ENCODE results near the gene TTC33.
A peak's percentile ranks its signal among the peaks of the same experiment; 100 is the strongest.

TTC33 gene

DNA sequence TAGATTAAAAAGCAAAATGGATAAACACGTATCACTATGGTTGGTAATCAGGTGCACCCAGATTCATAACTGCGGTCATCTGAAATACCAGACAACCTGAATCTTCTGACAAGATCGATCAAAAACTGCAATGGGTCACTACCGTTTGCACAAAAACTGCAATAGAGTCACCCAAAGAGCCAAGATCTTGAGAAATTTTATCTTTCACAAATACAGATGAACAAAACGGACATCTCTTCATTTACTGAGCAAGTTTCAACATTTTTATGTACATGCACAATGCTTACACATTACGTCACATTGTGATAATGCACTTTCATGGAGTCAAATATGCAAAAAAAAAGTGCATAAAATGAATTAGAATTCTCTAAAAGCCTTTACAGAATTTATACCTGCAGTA is 23.8 kb upstream of the TTC33 start:
- Histone ChIP-seq H3K4me1 (ENCODE audit: control insufficient read depth, insufficient read depth, low read length) (no peaks in the 10 kb centered on the region), H3K27ac (ENCODE audit: low read length) (no peak overlapping the region), H3K9me3 (ENCODE audit: control insufficient read depth, insufficient read depth, low read length) (no peaks in the 10 kb centered on the region), H3K36me3 (ENCODE audit: control insufficient read depth, insufficient read depth, low read length) (no peaks in the 10 kb centered on the region; the same call in 1 of the 2 replicates), H3K4me3 (ENCODE audit: low read length) (no peak overlapping the region), H3K27me3 (ENCODE audit: control insufficient read depth, insufficient read depth, low read length) (no peaks in the 10 kb centered on the region)
- WGBS (ENCODE audit: insufficient coverage, insufficient read length): no CpG with 5 or more reads among the region's 6 CpGs
- DNase-seq (ENCODE audit: low read depth, low spot score): no peak

GRCh38 chr5:40778133-40778532 is 22.4 kb upstream of the TTC33 start:
- no peak for DNase-seq (ENCODE audit: low read depth, low spot score)
- H3K36me3 ChIP-seq (ENCODE audit: control insufficient read depth, insufficient read depth, low read length): no peaks in the 10 kb centered on the region; the same call in 1 of the 2 replicates
- H3K27ac ChIP-seq (ENCODE audit: low read length): no peak overlapping the region
- H3K27me3 ChIP-seq (ENCODE audit: control insufficient read depth, insufficient read depth, low read length): no peaks in the 10 kb centered on the region
- H3K4me3 ChIP-seq (ENCODE audit: low read length): no peak overlapping the region
- no CpG with 5 or more reads among the region's 1 CpG for WGBS (ENCODE audit: insufficient coverage, insufficient read length)
- no peaks in the 10 kb centered on the region for H3K9me3 ChIP-seq (ENCODE audit: control insufficient read depth, insufficient read depth, low read length)
- no peaks in the 10 kb centered on the region for H3K4me1 ChIP-seq (ENCODE audit: control insufficient read depth, insufficient read depth, low read length)

GRCh38 chr5:40776658-40776977 is 20.9 kb upstream of the TTC33 start:
- Histone ChIP-seq H3K9me3 (ENCODE audit: control insufficient read depth, insufficient read depth, low read length) (no peaks in the 10 kb centered on the region), H3K4me3 (ENCODE audit: low read length) (no peak overlapping the region), H3K4me1 (ENCODE audit: control insufficient read depth, insufficient read depth, low read length) (no peaks in the 10 kb centered on the region), H3K27ac (ENCODE audit: low read length) (no peak overlapping the region), H3K27me3 (ENCODE audit: control insufficient read depth, insufficient read depth, low read length) (no peaks in the 10 kb centered on the region), H3K36me3 (ENCODE audit: control insufficient read depth, insufficient read depth, low read length) (no peaks in the 10 kb centered on the region; the same call in 1 of the 2 replicates)
- no CpG with 5 or more reads among the region's 1 CpG for WGBS (ENCODE audit: insufficient coverage, insufficient read length)
- DNase-seq (ENCODE audit: low read depth, low spot score): no peak

DNA sequence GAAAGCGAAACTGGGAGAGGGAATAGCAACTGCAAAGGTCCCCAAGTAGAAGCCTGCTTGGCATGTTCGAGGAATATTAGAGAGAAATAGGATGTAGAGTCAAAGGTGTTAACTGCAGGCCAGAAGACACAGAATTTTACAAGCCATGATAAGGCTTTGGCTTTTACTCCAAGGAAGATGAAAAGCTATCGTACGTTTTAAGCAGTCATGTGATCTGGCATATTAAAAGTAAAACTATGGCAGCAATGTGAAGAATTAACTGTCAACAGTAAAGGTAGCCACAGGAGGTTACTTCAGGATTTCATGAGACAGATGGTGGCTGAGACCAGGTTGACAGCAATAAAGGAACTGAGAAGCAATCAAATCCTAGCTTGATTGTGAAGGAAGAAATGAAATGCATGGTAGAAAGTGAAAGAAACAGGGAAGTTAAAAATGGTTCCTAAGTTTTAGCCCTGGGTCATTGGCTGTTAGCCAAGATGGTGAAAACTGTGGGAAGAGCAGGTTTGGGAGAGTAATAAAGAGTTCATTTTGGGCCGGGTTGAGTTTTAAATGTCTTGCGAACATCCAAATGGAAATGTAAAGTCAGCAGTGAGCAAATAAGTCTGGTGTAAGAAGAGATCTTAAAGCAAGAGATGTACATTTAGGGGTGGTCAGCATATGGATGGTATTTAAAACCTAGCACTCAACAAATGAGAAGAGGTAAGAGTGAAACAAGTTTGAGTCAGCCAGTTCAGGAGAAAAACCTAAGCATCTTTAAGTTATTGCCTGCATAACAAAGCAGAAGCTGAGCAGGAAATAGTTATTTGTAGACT is 20.3 kb upstream of the TTC33 start:
- H3K36me3 ChIP-seq (ENCODE audit: control insufficient read depth, insufficient read depth, low read length): no peaks in the 10 kb centered on the region; the same call in 1 of the 2 replicates
- H3K4me1 ChIP-seq (ENCODE audit: control insufficient read depth, insufficient read depth, low read length): no peaks in the 10 kb centered on the region
- DNase-seq (ENCODE audit: low read depth, low spot score): no peak

DNA sequence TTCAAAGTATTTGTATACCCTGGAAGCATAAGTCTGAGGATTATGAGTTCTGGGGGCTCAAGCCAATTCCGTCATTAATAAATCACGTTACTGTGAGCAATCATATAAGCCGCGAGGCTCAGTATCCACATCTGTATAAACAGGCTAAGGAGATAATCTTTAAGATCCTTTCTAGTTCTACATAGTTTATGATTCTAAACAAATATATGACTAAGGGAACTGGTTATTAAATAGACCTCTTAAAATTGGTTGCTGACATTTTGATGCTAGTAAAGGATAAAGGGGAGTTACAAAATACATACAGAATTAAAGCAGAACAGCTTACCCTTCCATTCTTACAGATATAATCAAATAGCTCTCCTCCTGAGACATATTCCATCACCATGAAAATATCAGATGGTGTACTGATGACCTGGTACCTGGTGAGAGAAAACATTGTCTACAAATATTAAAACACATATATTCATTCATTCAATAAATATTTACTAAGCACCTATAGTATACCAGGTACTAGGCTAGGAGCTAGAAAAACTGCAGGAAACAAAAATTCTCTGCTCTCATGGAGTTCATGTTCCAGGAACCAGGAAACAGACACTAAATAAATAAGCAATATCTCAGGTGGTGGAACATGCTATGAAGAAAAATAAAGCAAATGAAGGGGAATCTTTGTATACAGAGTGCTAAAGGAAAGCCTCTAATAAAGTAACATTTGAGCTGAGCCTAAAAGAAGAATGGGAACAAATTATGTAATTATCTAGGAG is 19.5 kb upstream of the TTC33 start:
- Histone ChIP-seq H3K4me3 (ENCODE audit: low read length) (no peak overlapping the region), H3K27ac (ENCODE audit: low read length) (no peak overlapping the region), H3K9me3 (ENCODE audit: control insufficient read depth, insufficient read depth, low read length) (no peaks in the 10 kb centered on the region), H3K27me3 (ENCODE audit: control insufficient read depth, insufficient read depth, low read length) (no peaks in the 10 kb centered on the region), H3K36me3 (ENCODE audit: control insufficient read depth, insufficient read depth, low read length) (no peaks in the 10 kb centered on the region; the same call in 1 of the 2 replicates), H3K4me1 (ENCODE audit: control insufficient read depth, insufficient read depth, low read length) (no peaks in the 10 kb centered on the region)
- no peak for DNase-seq (ENCODE audit: low read depth, low spot score)
- no CpG with 5 or more reads among the region's 4 CpGs for WGBS (ENCODE audit: insufficient coverage, insufficient read length)

More for the DNA sequence above, 20.3 kb upstream of the TTC33 start:
- WGBS (ENCODE audit: insufficient coverage, insufficient read length): no CpG with 5 or more reads among the region's 6 CpGs
- Histone ChIP-seq H3K27ac (ENCODE audit: low read length) (no peak overlapping the region), H3K9me3 (ENCODE audit: control insufficient read depth, insufficient read depth, low read length) (no peaks in the 10 kb centered on the region), H3K27me3 (ENCODE audit: control insufficient read depth, insufficient read depth, low read length) (no peaks in the 10 kb centered on the region), H3K4me3 (ENCODE audit: low read length) (no peak overlapping the region)

- Histone ChIP-seq H3K36me3 (ENCODE audit: control insufficient read depth, insufficient read depth, low read length) (no peaks in the 10 kb centered on the region; the same call in 1 of the 2 replicates), H3K4me1 (ENCODE audit: control insufficient read depth, insufficient read depth, low read length) (no peaks in the 10 kb centered on the region), H3K4me3 (ENCODE audit: low read length) (no peak overlapping the region), H3K27ac (ENCODE audit: low read length) (no peak overlapping the region), H3K27me3 (ENCODE audit: control insufficient read depth, insufficient read depth, low read length) (no peaks in the 10 kb centered on the region), H3K9me3 (ENCODE audit: control insufficient read depth, insufficient read depth, low read length) (no peaks in the 10 kb centered on the region)
- no peak for DNase-seq (ENCODE audit: low read depth, low spot score)
- no CpG with 5 or more reads among the region's 1 CpG for WGBS (ENCODE audit: insufficient coverage, insufficient read length)
Measured at GRCh38 chr5:40774623-40775022, 18.9 kb upstream of the TTC33 start.

DNA sequence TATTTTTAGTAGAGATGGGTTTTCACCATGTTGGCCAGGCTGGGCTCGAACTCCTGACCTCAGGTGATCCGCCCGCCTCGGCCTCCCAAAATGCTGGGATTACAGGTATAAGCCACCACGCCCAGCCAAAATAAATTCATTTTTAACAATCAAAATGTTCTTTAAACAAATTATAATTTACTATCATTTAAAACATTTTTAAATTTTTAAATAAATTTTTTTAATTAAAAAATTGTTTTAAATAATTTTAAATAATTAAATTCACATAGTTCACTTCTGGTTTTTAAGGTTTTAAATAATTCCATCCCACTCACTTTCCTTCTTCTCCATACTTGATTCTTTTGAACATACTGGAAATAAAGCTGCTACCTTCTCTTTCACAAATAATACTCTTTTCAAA is 15.0 kb upstream of the TTC33 start:
- H3K9me3 ChIP-seq (ENCODE audit: control insufficient read depth, insufficient read depth, low read length): no peaks in the 10 kb centered on the region
- no peak for DNase-seq (ENCODE audit: low read depth, low spot score)
- H3K27ac ChIP-seq (ENCODE audit: low read length): no peak overlapping the region
- WGBS (ENCODE audit: insufficient coverage, insufficient read length): no CpG with 5 or more reads among the region's 5 CpGs
- no peak overlapping the region for H3K4me3 ChIP-seq (ENCODE audit: low read length)
- no peaks in the 10 kb centered on the region for H3K36me3 ChIP-seq (ENCODE audit: control insufficient read depth, insufficient read depth, low read length)
- H3K27me3 ChIP-seq (ENCODE audit: control insufficient read depth, insufficient read depth, low read length): no peaks in the 10 kb centered on the region
- H3K4me1 ChIP-seq (ENCODE audit: control insufficient read depth, insufficient read depth, low read length): no peaks in the 10 kb centered on the region

GRCh38 chr5:40762705-40763104 is 6.9 kb upstream of the TTC33 start:
- Histone ChIP-seq H3K4me1 (ENCODE audit: control insufficient read depth, insufficient read depth, low read length) (no peaks in the 10 kb centered on the region), H3K36me3 (ENCODE audit: control insufficient read depth, insufficient read depth, low read length) (no peaks in the 10 kb centered on the region; the same call in 1 of the 2 replicates), H3K27ac (ENCODE audit: low read length) (no peak overlapping the region), H3K27me3 (ENCODE audit: control insufficient read depth, insufficient read depth, low read length) (no peaks in the 10 kb centered on the region), H3K4me3 (ENCODE audit: low read length) (no peak overlapping the region), H3K9me3 (ENCODE audit: control insufficient read depth, insufficient read depth, low read length) (no peaks in the 10 kb centered on the region)
- no peak for DNase-seq (ENCODE audit: low read depth, low spot score)
- WGBS (ENCODE audit: insufficient coverage, insufficient read length): no CpG with 5 or more reads among the region's 2 CpGs

DNA sequence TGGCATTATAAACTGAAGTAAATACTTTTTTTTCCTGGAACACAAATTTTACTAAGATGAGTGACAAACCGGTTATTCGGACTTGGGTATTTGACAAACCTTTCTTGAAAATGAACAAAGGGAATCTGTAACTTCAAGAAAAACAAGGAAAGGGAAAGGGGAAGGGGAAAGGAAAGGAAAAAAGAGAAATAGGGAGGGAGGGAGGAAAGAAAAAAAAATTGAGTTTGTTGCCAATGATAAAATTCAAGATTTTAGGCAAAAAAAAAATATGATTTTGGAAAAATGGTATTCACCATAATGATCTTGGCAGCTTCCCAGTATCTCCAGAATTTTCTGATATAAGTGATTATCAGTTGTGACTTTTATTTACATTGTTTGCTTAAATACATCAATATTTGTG is 1.6 kb upstream of the TTC33 start:
- no CpG with 5 or more reads among the region's 2 CpGs for WGBS (ENCODE audit: insufficient coverage, insufficient read length)
- no peak for DNase-seq (ENCODE audit: low read depth, low spot score)
- H3K36me3 ChIP-seq (ENCODE audit: control insufficient read depth, insufficient read depth, low read length): no peaks in the 10 kb centered on the region
- no peak overlapping the region for H3K4me3 ChIP-seq (ENCODE audit: low read length)
- H3K27ac ChIP-seq (ENCODE audit: low read length): no peak overlapping the region
- H3K9me3 ChIP-seq (ENCODE audit: control insufficient read depth, insufficient read depth, low read length): no peaks in the 10 kb centered on the region
- no peaks in the 10 kb centered on the region for H3K4me1 ChIP-seq (ENCODE audit: control insufficient read depth, insufficient read depth, low read length)
- H3K27me3 ChIP-seq (ENCODE audit: control insufficient read depth, insufficient read depth, low read length): no peaks in the 10 kb centered on the region

GRCh38 chr5:40755093-40755406 is 711 bp downstream of the TTC33 start:
- DNase-seq (ENCODE audit: low read depth, low spot score): no peak
- WGBS (ENCODE audit: insufficient coverage, insufficient read length): no CpG with 5 or more reads among the region's 11 CpGs

More at GRCh38 chr5:40755093-40755406, 711 bp downstream of the TTC33 start:
- H3K36me3 ChIP-seq (ENCODE audit: control insufficient read depth, insufficient read depth, low read length): no peaks in the 10 kb centered on the region
- no peak overlapping the region for H3K27ac ChIP-seq (ENCODE audit: low read length)
- H3K9me3 ChIP-seq (ENCODE audit: control insufficient read depth, insufficient read depth, low read length): no peaks in the 10 kb centered on the region
- H3K4me1 ChIP-seq (ENCODE audit: control insufficient read depth, insufficient read depth, low read length): no peaks in the 10 kb centered on the region
- no peaks in the 10 kb centered on the region for H3K27me3 ChIP-seq (ENCODE audit: control insufficient read depth, insufficient read depth, low read length)
- H3K4me3 ChIP-seq (ENCODE audit: low read length): peak overlapping the region; percentile 78; the same call in 1 of the 2 replicates
